WTC11 (cell line): Measurements from ENCODE around the gene ADAM12. TPM values are rescaled to one million over a fixed set of nuclear protein-coding genes. Genes with fewer than 3 reads are reported as not detected.

Source experiments
- ATAC-seq: fragments of 200-7000 bp; cut with Tn5 transposase; 2 replicates; pipeline ENCODE4 v1.10.0; 2021; ENCODE audit warnings: mild to moderate bottlenecking, moderate library complexity
- CTCF ChIA-PET: fragments of 300-600 bp; sonication (Branson Sonifier 250); formaldehyde crosslinking; loops from one replicate; lab custom pipeline; 2021; ENCODE audit warnings: antibody characterized with exemption; lab: Charles Lee
- POLR2A ChIA-PET: fragments of 350-600 bp; sonication (Branson Sonifier 250); formaldehyde crosslinking; loops from one replicate; lab custom pipeline; 2021; ENCODE audit warnings: antibody characterized with exemption; lab: Charles Lee
- DNase-seq: peaks from one replicate; pipeline ENCODE4 v3.0.0; 2021; ENCODE audit warnings: low spot score
- H3K27ac Mint-ChIP-seq: 2 replicates; pipeline ENCODE4 v1.8.0; 2021; ENCODE audit warnings: mixed read lengths
- H3K27me3 Mint-ChIP-seq: 2 replicates; pipeline ENCODE4 v1.8.0; 2021; ENCODE audit warnings: low read depth, mild to moderate bottlenecking, moderate library complexity, mixed read lengths
- H3K36me3 Mint-ChIP-seq: 2 replicates; pipeline ENCODE4 v1.8.0; 2021; ENCODE audit warnings: mixed read lengths
- H3K4me1 Mint-ChIP-seq: 2 replicates; pipeline ENCODE4 v1.8.0; 2022; ENCODE audit warnings: mixed read lengths
- H3K4me3 Mint-ChIP-seq: 2 replicates; pipeline ENCODE4 v1.8.0; 2021; ENCODE audit warnings: mild to moderate bottlenecking, moderate library complexity, mixed read lengths
- H3K9me3 Mint-ChIP-seq: 2 replicates; pipeline ENCODE4 v1.8.0; 2021; ENCODE audit warnings: mixed read lengths
- AR ChIP-seq: fragments of 250-450 bp; sonication (Bioruptor Pico); IDR thresholded peaks from 2 replicates; pipeline ENCODE4 v1.9.0; 2021; ENCODE audit warnings: mild to moderate bottlenecking
- ATF6 ChIP-seq: sonication (generic); formaldehyde crosslinking; IDR thresholded peaks from 2 replicates; pipeline ENCODE4 v1.8.1; 2023; ENCODE audit warnings: mild to moderate bottlenecking, missing genetic modification reagents
- CTCF ChIP-seq: fragments of 200-600 bp; IDR thresholded peaks from 2 replicates; pipeline ENCODE4 v1.8.0; 2022; ENCODE audit warnings: antibody characterized with exemption
- E2F1 ChIP-seq: sonication (generic); formaldehyde crosslinking; IDR thresholded peaks from 2 replicates; pipeline ENCODE4 v1.8.0; 2022; ENCODE audit warnings: mild to moderate bottlenecking, missing genetic modification reagents
- ESRRA ChIP-seq: sonication (generic); formaldehyde crosslinking; IDR thresholded peaks from 2 replicates; pipeline ENCODE4 v1.8.1; 2022; ENCODE audit warnings: mild to moderate bottlenecking, missing genetic modification reagents, borderline replicate concordance
- GRHL2 ChIP-seq: fragments of 250-450 bp; sonication (Bioruptor Pico); IDR thresholded peaks from 2 replicates; pipeline ENCODE4 v1.8.0; 2022; ENCODE audit warnings: mild to moderate bottlenecking, moderate library complexity; ENCODE audit not compliant: insufficient replicate concordance, severe bottlenecking
- IRF1 ChIP-seq: sonication (generic); formaldehyde crosslinking; IDR thresholded peaks from 2 replicates; pipeline ENCODE4 v1.8.0; 2023; ENCODE audit warnings: missing genetic modification reagents
- MYBL2 ChIP-seq: sonication (generic); formaldehyde crosslinking; IDR thresholded peaks from 2 replicates; pipeline ENCODE4 v1.8.1; 2023; ENCODE audit warnings: mild to moderate bottlenecking, moderate library complexity, missing genetic modification reagents
- NFATC4 ChIP-seq: fragments of 250-450 bp; sonication (Bioruptor Pico); IDR thresholded peaks from 2 replicates; pipeline ENCODE4 v1.9.0; 2021; ENCODE audit warnings: mild to moderate bottlenecking
- NFE2L1 ChIP-seq: sonication (generic); formaldehyde crosslinking; IDR thresholded peaks from 2 replicates; pipeline ENCODE4 v1.8.1; 2023; ENCODE audit warnings: missing genetic modification reagents
- PREB ChIP-seq: sonication (generic); formaldehyde crosslinking; IDR thresholded peaks from 2 replicates; pipeline ENCODE4 v1.8.1; 2022; ENCODE audit warnings: mild to moderate bottlenecking, missing genetic modification reagents, moderate library complexity, borderline replicate concordance
- RELA ChIP-seq: sonication (generic); formaldehyde crosslinking; IDR thresholded peaks from 2 replicates; pipeline ENCODE4 v1.8.1; 2022; ENCODE audit warnings: missing genetic modification reagents, mild to moderate bottlenecking, borderline replicate concordance
- STAT6 ChIP-seq: sonication (generic); formaldehyde crosslinking; conservative IDR thresholded peaks from 2 replicates; pipeline ENCODE4 v1.8.1; 2023; ENCODE audit warnings: mild to moderate bottlenecking, low read depth, missing genetic modification reagents, moderate library complexity
- TEAD1 ChIP-seq: sonication (generic); formaldehyde crosslinking; IDR thresholded peaks from 2 replicates; pipeline ENCODE4 v1.8.0; 2022; ENCODE audit warnings: mild to moderate bottlenecking, missing genetic modification reagents
- TEAD4 ChIP-seq: sonication (generic); formaldehyde crosslinking; IDR thresholded peaks from 2 replicates; pipeline ENCODE4 v1.8.0; 2022; ENCODE audit warnings: mild to moderate bottlenecking, missing genetic modification reagents
- ZBTB43 ChIP-seq: sonication (generic); formaldehyde crosslinking; IDR thresholded peaks from 2 replicates; pipeline ENCODE4 v1.8.1; 2023; ENCODE audit warnings: mild to moderate bottlenecking, missing genetic modification reagents
- ZNF138 ChIP-seq: sonication (generic); formaldehyde crosslinking; conservative IDR thresholded peaks from 2 replicates; pipeline ENCODE4 v1.8.1; 2022; ENCODE audit warnings: mild to moderate bottlenecking, moderate library complexity, missing genetic modification reagents
- ZNF219 ChIP-seq: sonication (generic); formaldehyde crosslinking; IDR thresholded peaks from 2 replicates; pipeline ENCODE4 v1.8.0; 2023; ENCODE audit warnings: missing genetic modification reagents, mild to moderate bottlenecking, borderline replicate concordance
- total RNA-seq: library from RNA; stranded (reverse); gene quantifications from 3 replicates; pipeline ENCODE4 v1.2.3, GENCODE V29; 2021

Gene ADAM12
- total RNA-seq, 1 experiment from 2014 or later, result 0.22 TPM

GRCh38 chr10:126090911-126091728 is 297.2 kb downstream of the ADAM12 start:
- Mint-ChIP-seq H3K27ac (no peak overlapping the region), H3K36me3 (no peaks in the 10 kb centered on the region), H3K4me3 (no peak overlapping the region), H3K27me3 (no peaks in the 10 kb centered on the region; the same call in 1 of the 2 replicates), H3K9me3 (peaks cover 8% of the 10 kb centered on the region), H3K4me1 (no peaks in the 10 kb centered on the region)
- TF ChIP-seq STAT6 (CRISPR knock-in tag) (no peak), E2F1 (CRISPR knock-in tag) (no peak), NFATC4 (CRISPR knock-in tag) (no peak), IRF1 (no peak), PREB (no peak), AR (CRISPR knock-in tag) (no peak), MYBL2 (CRISPR knock-in tag) (no peak), TEAD1 (CRISPR knock-in tag) (no peak), RELA (CRISPR knock-in tag) (no peak), ZNF219 (CRISPR knock-in tag) (no peak), GRHL2 (no peak), ZBTB43 (no peak), CTCF (no peak), ESRRA (CRISPR knock-in tag) (no peak), TEAD4 (CRISPR knock-in tag) (no peak), ZNF138 (CRISPR knock-in tag) (no peak), NFE2L1 (CRISPR knock-in tag) (no peak), ATF6 (no peak)
- DNase-seq (no peak), ATAC-seq (no peak)
- CTCF ChIA-PET, result no interaction called here
- POLR2A ChIA-PET, result no interaction called here
